K562 (cell line): ENCODE data around the gene NKD1. TPM values are rescaled to one million over a fixed set of nuclear protein-coding genes. Genes with fewer than 3 reads are reported as not detected.

Experiments
- ATAC-seq: fragments of 200-7000 bp; cut with Tn5 transposase; 3 replicates; pipeline ENCODE4 v1.9.1; 2020; ENCODE audit warnings: moderate library complexity
- BruUV-seq: library from RNA; stranded (reverse); fragments of 400-500 nt; replicated peaks from 2 replicates; lab custom pipeline; 2021; lab: Mats Ljungman, UMichigan
- CTCF ChIA-PET: fragments of 300-600 bp; formaldehyde crosslinking; extraction: SDS; loops from one replicate; lab custom pipeline; 2021; ENCODE audit warnings: low intra/inter-chr PET ratio; lab: Yijun Ruan, JAX
- POLR2A ChIA-PET: fragments of 300-600, 350-650 bp; sonication (Branson Sonifier 250); formaldehyde crosslinking; extraction: SDS; loops from one replicate; lab custom pipeline; 2021; ENCODE audit warnings: antibody characterized with exemption, inconsistent platforms; lab: Yijun Ruan, JAX
- DNase-seq, 4 experiments: peaks; one replicate each; pipeline versions ENCODE4 v3.0.0 to v3.0.0-alpha.2; 2011 to 2018; ENCODE audit warnings: low spot score in 3 of 4, mixed read lengths in 3 of 4; ENCODE audit errors: extremely low read depth in 1 of 4
- FAIRE-seq: peaks from 2 replicates; lab custom pipeline; 2011; peaks lifted over from hg19 to GRCh38; lab: Jason Lieb, UNC
- H2AFZ ChIP-seq: 2 replicates; pipeline ENCODE4 v1.6.0; 2011; ENCODE audit warnings: low read depth, low read length, control low read depth, inconsistent platforms
- H3K27ac ChIP-seq: fragments of 200-600 bp; 3 replicates; pipeline ENCODE4 v1.8.0; 2011; ENCODE audit warnings: low read depth, mild to moderate bottlenecking, control low read depth, inconsistent platforms, low read length, moderate library complexity, mixed read lengths; ENCODE audit errors: extremely low read depth
- H3K27me3 ChIP-seq, 2 experiments: fragments of 300-600 bp in 1 of 2; 2 replicates in 1 of 2; 3 replicates in 1 of 2; pipeline versions ENCODE4 v1.6.0 to v1.8.0; 2011; ENCODE audit warnings: inconsistent platforms in 2 of 2, low read length in 2 of 2, mild to moderate bottlenecking in 1 of 2, mixed read lengths in 1 of 2, moderate library complexity in 1 of 2; ENCODE audit not compliant: control insufficient read depth in 2 of 2, insufficient read depth in 2 of 2
- H3K36me3 ChIP-seq: fragments of 300-600 bp; 3 replicates; pipeline ENCODE4 v1.8.0; 2011; ENCODE audit warnings: mild to moderate bottlenecking, low read length, inconsistent platforms; ENCODE audit not compliant: control insufficient read depth, insufficient read depth
- H3K4me1 ChIP-seq, 2 experiments: fragments of 200-600 bp in 1 of 2; replicated peaks in 1 of 2; 2 replicates in 1 of 2; 3 replicates in 1 of 2; pipeline versions ENCODE4 v1.5.1 to v1.8.0; 2011; ENCODE audit warnings: inconsistent platforms in 2 of 2, low read length in 2 of 2, mild to moderate bottlenecking in 1 of 2, mixed read lengths in 1 of 2, moderate library complexity in 1 of 2; ENCODE audit not compliant: control insufficient read depth in 2 of 2, insufficient read depth in 2 of 2
- H3K4me2 ChIP-seq: 2 replicates; pipeline ENCODE4 v1.6.1; 2011; ENCODE audit warnings: low read length, control low read depth, inconsistent platforms, mixed read lengths; ENCODE audit not compliant: insufficient read depth
- H3K4me3 ChIP-seq: fragments of 200-600 bp; sonication (generic), shearing (Covaris generic); 2 replicates; pipeline ENCODE4 v1.5.1; 2016; ENCODE audit warnings: control low read depth, inconsistent platforms
- H3K79me2 ChIP-seq: fragments of 200-600 bp; 3 replicates; pipeline ENCODE4 v1.8.0; 2011; ENCODE audit warnings: low read length, inconsistent platforms; ENCODE audit not compliant: control insufficient read depth, insufficient read depth
- H3K9ac ChIP-seq, 2 experiments: 2 replicates each; pipeline versions ENCODE4 v1.6.0 to v1.6.1; 2011; ENCODE audit warnings: low read depth in 2 of 2, low read length in 2 of 2, control low read depth in 1 of 2, inconsistent platforms in 1 of 2, mild to moderate bottlenecking in 1 of 2, mixed read lengths in 1 of 2; ENCODE audit not compliant: insufficient read depth in 1 of 2
- H3K9me1 ChIP-seq: one replicate; pipeline ENCODE4 v1.6.0; 2011; ENCODE audit warnings: inconsistent platforms, mild to moderate bottlenecking, low read length, moderate library complexity; ENCODE audit not compliant: control insufficient read depth, insufficient read depth
- H3K9me3 ChIP-seq: replicated peaks from 2 replicates; pipeline ENCODE4 v1.5.1; 2011; ENCODE audit warnings: low read depth, low read length, inconsistent platforms; ENCODE audit not compliant: control insufficient read depth, insufficient read depth
- H4K20me1 ChIP-seq: replicated peaks from 2 replicates; pipeline ENCODE4 v1.6.1; 2011; ENCODE audit warnings: low read length, inconsistent platforms, mixed read lengths; ENCODE audit not compliant: control insufficient read depth, insufficient read depth
- NRF1 ChIP-seq, 2 experiments: fragments of 450-650 bp; IDR thresholded peaks in 1 of 2; conservative IDR thresholded peaks in 1 of 2; 2 replicates each; pipeline ENCODE4 v1.6.1; 2014; ENCODE audit warnings: mild to moderate bottlenecking in 2 of 2
- ZNF695 ChIP-seq: fragments of 450-650 bp; formaldehyde crosslinking; IDR thresholded peaks from 2 replicates; pipeline ENCODE4 v1.4.0; 2020; ENCODE audit warnings: mild to moderate bottlenecking, moderate library complexity
- WGBS: fragments of 100-300 bp; shearing (Covaris generic); methylation state at CpG from one replicate; pipeline ENCODE4 v1.1.6; 2016; ENCODE audit warnings: low coverage, mixed read lengths; ENCODE audit not compliant: insufficient coverage; ENCODE audit errors: missing lambda C conversion rate; 5-methylcytosine and 5-hydroxymethylcytosine counted together
- in situ Hi-C: fragments of 300-500 bp; cut with MboI; formaldehyde crosslinking; loops from 4 replicates; pipeline ENCODE4 v1.15.0; 2018; ENCODE audit warnings: inconsistent platforms, mixed read lengths
- intact Hi-C: fragments of 100-400 bp; cut with micrococcal nuclease; formaldehyde crosslinking; loops from 2 replicates; pipeline ENCODE4 v1.14.2; 2022
- polyA plus RNA-seq, 8 experiments: library from polyadenylated mRNA; depleted of rRNA in 4 of 8; stranded (reverse) in 5 of 8; unstranded in 3 of 8; fragments of >200 nt; fragmentation: Nextera tagmentation in 2 of 8; fragmentation: Illumina TruSeq in 1 of 8; extraction: Ambion mirVana in 2 of 8; extraction: Trizol in 1 of 8; gene quantifications; 2 replicates each; pipeline versions ENCODE4 v1.2.1 to v1.2.3, GENCODE V29; 2011 to 2014; ENCODE audit warnings: inconsistent platforms in 1 of 8, missing spikeins in 1 of 8
- total RNA-seq, 7 experiments: library from RNA; depleted of rRNA in 6 of 7; stranded (reverse); fragments of >200 nt in 6 of 7; fragmentation: Illumina TruSeq in 2 of 7; extraction: Trizol in 2 of 7; gene quantifications; 2 replicates each; pipeline versions ENCODE4 v1.2.1 to v1.2.3, GENCODE V29; 2011 to 2021; ENCODE audit warnings: low replicate concordance in 1 of 7
- TF ChIP-seq, protein P1 (sequence below), 3 experiments: fragments of 200-800 bp in 1 of 3; sonication (Bioruptor generic) in 1 of 3; sonication (generic) in 1 of 3; formaldehyde crosslinking in 1 of 3; IDR thresholded peaks; 2 replicates each; pipeline versions ENCODE4 v1.6.1 to v1.8.0; 2016 to 2022; ENCODE audit warnings: mild to moderate bottlenecking in 2 of 3, missing compliant biosample characterization in 2 of 3, missing genetic modification characterization in 2 of 3, missing genetic modification reagents in 1 of 3

The NKD1 gene
- total and polyA plus RNA-seq, 9 of the 15 experiments (the other 6 are each of a cell fraction or from before 2014, with no cell fraction given) = under 0.01 to 0.24 (median 0.04) TPM; not detected in 2

GRCh38 chr16:50692999-50693781 lies 145.0 kb downstream of the NKD1 start, which contains the start of gene NOD2:
NOD2 (plus strand) TSS chr16:50693606; CDS start chr16:50699496, 5,890 bp downstream.
- Histone ChIP-seq H2AFZ (no peak within 1 kb of the TSS), H3K9me3 (no peaks in the 10 kb centered on the region), H3K27ac (no peak within 1 kb of the TSS), H3K4me1 (peaks cover 9% of the 10 kb centered on the region in 2 experiments; a peak in 4 of 5 replicates), H4K20me1 (no peaks in the 10 kb centered on the region; the same call in 1 of the 2 replicates), H3K4me3 (no peak within 1 kb of the TSS), H3K4me2 (peak within 1 kb of the TSS; percentile 35; the same call in 1 of the 2 replicates), H3K36me3 (no peaks in the 10 kb centered on the region), H3K27me3 (peaks cover 1 to 23% of the 10 kb centered on the region in 2 experiments; a peak in 2 of 5 replicates), H3K9me1 (no peaks in the 10 kb centered on the region), H3K9ac (no peak within 1 kb of the TSS), H3K79me2 (no peaks in the 10 kb centered on the region)
- ATAC-seq (peak; percentile 68), DNase-seq (peak in 3 of 4 experiments; percentile 41 to 67 (median 64)), FAIRE-seq (no peak)
- intact Hi-C loops = no loop called here
- POLR2A ChIA-PET = no interaction called here
- 13% methylated on average over 27 of the region's 56 CpGs for WGBS
- TF ChIP-seq, protein P1, sequence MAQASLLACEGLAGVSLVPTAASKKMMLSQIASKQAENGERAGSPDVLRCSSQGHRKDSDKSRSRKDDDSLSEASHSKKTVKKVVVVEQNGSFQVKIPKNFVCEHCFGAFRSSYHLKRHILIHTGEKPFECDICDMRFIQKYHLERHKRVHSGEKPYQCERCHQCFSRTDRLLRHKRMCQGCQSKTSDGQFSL (CRISPR knock-in tag; IDR thresholded peaks at IDR 0.05) = peak; percentile 54; the same call in 1 of the 2 replicates
- TF ChIP-seq, protein P1 (tag; IDR thresholded peaks at IDR 0.05) = peak in 1 of 2 experiments; percentile 50; a peak in 1 of 4 replicates
- TF ChIP-seq NRF1 (conservative IDR thresholded peaks at IDR 0.05 in 1 of 2, IDR thresholded peaks at IDR 0.05 in 1 of 2) = peak in 1 of 2 experiments; percentile 24; a peak in 2 of 4 replicates
- no peak for TF ChIP-seq ZNF695
- BruUV-seq = no TSS peak
- CTCF ChIA-PET = no interaction called here
- in situ Hi-C loops = no loop called here
